ENCODE results near the gene SH3GLB1. TPM values are rescaled to one million over a fixed set of nuclear protein-coding genes. Genes with fewer than 3 reads are reported as not detected.

SH3GLB1 gene
- total RNA-seq, 1 experiment from 2014 or later = 42.4 TPM

DNA sequence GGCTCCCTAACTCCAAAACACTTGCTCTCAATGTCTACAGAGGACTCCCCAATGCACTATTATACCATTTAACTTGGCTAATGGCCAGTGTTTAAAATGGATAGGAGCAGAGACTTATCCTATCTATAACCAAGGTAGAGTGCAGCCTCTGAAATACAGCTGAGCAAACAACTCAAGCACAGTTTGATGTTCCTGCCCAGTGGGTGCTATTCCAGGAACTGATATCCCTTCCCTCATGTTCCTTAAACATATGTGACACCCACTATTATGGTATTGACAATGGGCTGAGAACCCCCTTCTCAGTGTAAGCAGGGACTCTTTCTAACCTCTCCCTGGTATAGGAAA is 51.7 kb downstream of the SH3GLB1 start:
- H3K9ac ChIP-seq (ENCODE audit: low read length) = no peak overlapping the region
- no peaks in the 10 kb centered on the region for H3K79me2 ChIP-seq (ENCODE audit: insufficient read depth, low read length)
- intact Hi-C loops (cut with micrococcal nuclease) = no loop called here
- H3K27me3 ChIP-seq (ENCODE audit: insufficient read depth, low read length) = no peaks in the 10 kb centered on the region
- ChIA-PET POLR2A (no interaction called here), RAD21 (ENCODE audit: low non-redundant PET in 1 of 2, low total read pairs in 2 of 2, uncharacterized antibody in 2 of 2, unreplicated experiment in 2 of 2) (no interaction called here), CTCF (no interaction called here)
- H3K4me3 ChIP-seq (replicated peaks in 1 of 2; ENCODE audit: low read depth in 1 of 2, low read length in 2 of 2) = no peak overlapping the region
- H4K20me1 ChIP-seq (ENCODE audit: insufficient read depth) = no peaks in the 10 kb centered on the region
- H3K9me2 ChIP-seq (ENCODE audit: insufficient read depth) = no peaks in the 10 kb centered on the region
- BruUV-seq (replicated peaks) = no TSS peak
- H3K9me3 ChIP-seq (ENCODE audit: control insufficient read depth in 1 of 2, insufficient read depth in 1 of 2, low read depth in 1 of 2, low read length in 2 of 2) = no peaks in the 10 kb centered on the region
- TF ChIP-seq ZNF274 (IDR thresholded peaks at IDR 0.05; ENCODE audit: low read depth, low read length) (no peak), EZH2 (IDR thresholded peaks at IDR 0.05) (no peak), EGR1 (IDR thresholded peaks at IDR 0.05; ENCODE audit: low read depth) (no peak), ELF1 (IDR thresholded peaks at IDR 0.05; ENCODE audit: borderline replicate concordance, low read depth) (no peak), FOSL1 (IDR thresholded peaks at IDR 0.05; ENCODE audit: low read depth) (no peak), ZFX (IDR thresholded peaks at IDR 0.05) (no peak), CEBPB (IDR thresholded peaks at IDR 0.05; ENCODE audit: low read depth) (no peak), SIN3A (IDR thresholded peaks at IDR 0.05; ENCODE audit: low read depth) (no peak), EZH2phosphoT487 (IDR thresholded peaks at IDR 0.05; ENCODE audit: borderline replicate concordance) (no peak)
- TF ChIP-seq, protein P1, sequence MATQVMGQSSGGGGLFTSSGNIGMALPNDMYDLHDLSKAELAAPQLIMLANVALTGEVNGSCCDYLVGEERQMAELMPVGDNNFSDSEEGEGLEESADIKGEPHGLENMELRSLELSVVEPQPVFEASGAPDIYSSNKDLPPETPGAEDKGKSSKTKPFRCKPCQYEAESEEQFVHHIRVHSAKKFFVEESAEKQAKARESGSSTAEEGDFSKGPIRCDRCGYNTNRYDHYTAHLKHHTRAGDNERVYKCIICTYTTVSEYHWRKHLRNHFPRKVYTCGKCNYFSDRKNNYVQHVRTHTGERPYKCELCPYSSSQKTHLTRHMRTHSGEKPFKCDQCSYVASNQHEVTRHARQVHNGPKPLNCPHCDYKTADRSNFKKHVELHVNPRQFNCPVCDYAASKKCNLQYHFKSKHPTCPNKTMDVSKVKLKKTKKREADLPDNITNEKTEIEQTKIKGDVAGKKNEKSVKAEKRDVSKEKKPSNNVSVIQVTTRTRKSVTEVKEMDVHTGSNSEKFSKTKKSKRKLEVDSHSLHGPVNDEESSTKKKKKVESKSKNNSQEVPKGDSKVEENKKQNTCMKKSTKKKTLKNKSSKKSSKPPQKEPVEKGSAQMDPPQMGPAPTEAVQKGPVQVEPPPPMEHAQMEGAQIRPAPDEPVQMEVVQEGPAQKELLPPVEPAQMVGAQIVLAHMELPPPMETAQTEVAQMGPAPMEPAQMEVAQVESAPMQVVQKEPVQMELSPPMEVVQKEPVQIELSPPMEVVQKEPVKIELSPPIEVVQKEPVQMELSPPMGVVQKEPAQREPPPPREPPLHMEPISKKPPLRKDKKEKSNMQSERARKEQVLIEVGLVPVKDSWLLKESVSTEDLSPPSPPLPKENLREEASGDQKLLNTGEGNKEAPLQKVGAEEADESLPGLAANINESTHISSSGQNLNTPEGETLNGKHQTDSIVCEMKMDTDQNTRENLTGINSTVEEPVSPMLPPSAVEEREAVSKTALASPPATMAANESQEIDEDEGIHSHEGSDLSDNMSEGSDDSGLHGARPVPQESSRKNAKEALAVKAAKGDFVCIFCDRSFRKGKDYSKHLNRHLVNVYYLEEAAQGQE (IDR thresholded peaks at IDR 0.05; ENCODE audit: low read depth) = no peak
- TF ChIP-seq, protein P2, sequence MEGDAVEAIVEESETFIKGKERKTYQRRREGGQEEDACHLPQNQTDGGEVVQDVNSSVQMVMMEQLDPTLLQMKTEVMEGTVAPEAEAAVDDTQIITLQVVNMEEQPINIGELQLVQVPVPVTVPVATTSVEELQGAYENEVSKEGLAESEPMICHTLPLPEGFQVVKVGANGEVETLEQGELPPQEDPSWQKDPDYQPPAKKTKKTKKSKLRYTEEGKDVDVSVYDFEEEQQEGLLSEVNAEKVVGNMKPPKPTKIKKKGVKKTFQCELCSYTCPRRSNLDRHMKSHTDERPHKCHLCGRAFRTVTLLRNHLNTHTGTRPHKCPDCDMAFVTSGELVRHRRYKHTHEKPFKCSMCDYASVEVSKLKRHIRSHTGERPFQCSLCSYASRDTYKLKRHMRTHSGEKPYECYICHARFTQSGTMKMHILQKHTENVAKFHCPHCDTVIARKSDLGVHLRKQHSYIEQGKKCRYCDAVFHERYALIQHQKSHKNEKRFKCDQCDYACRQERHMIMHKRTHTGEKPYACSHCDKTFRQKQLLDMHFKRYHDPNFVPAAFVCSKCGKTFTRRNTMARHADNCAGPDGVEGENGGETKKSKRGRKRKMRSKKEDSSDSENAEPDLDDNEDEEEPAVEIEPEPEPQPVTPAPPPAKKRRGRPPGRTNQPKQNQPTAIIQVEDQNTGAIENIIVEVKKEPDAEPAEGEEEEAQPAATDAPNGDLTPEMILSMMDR (IDR thresholded peaks at IDR 0.05 in 2 of 3, conservative IDR thresholded peaks at IDR 0.05 in 1 of 3; ENCODE audit: borderline replicate concordance in 1 of 3, insufficient read depth in 1 of 3, low read depth in 2 of 3, low read length in 2 of 3) = no peak
- TF ChIP-seq, protein P3, sequence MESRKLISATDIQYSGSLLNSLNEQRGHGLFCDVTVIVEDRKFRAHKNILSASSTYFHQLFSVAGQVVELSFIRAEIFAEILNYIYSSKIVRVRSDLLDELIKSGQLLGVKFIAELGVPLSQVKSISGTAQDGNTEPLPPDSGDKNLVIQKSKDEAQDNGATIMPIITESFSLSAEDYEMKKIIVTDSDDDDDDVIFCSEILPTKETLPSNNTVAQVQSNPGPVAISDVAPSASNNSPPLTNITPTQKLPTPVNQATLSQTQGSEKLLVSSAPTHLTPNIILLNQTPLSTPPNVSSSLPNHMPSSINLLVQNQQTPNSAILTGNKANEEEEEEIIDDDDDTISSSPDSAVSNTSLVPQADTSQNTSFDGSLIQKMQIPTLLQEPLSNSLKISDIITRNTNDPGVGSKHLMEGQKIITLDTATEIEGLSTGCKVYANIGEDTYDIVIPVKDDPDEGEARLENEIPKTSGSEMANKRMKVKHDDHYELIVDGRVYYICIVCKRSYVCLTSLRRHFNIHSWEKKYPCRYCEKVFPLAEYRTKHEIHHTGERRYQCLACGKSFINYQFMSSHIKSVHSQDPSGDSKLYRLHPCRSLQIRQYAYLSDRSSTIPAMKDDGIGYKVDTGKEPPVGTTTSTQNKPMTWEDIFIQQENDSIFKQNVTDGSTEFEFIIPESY (IDR thresholded peaks at IDR 0.05; ENCODE audit: extremely low read depth, insufficient replicate concordance, low read length) = no peak
- TF ChIP-seq, protein P4, sequence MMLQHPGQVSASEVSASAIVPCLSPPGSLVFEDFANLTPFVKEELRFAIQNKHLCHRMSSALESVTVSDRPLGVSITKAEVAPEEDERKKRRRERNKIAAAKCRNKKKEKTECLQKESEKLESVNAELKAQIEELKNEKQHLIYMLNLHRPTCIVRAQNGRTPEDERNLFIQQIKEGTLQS (IDR thresholded peaks at IDR 0.05) = no peak
- TF ChIP-seq, protein P5, sequence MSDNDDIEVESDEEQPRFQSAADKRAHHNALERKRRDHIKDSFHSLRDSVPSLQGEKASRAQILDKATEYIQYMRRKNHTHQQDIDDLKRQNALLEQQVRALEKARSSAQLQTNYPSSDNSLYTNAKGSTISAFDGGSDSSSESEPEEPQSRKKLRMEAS (IDR thresholded peaks at IDR 0.05) = no peak
- H3K4me1 ChIP-seq (ENCODE audit: control insufficient read depth in 1 of 2, insufficient read depth in 2 of 2, low read length in 2 of 2) = no peaks in the 10 kb centered on the region
- no peaks in the 10 kb centered on the region for H3K36me3 ChIP-seq (ENCODE audit: control insufficient read depth in 1 of 2, insufficient read depth in 2 of 2, low read length in 2 of 2)
- no peak for ATAC-seq
- DNase-seq (ENCODE audit: low read depth, low spot score) = no peak
- no peak overlapping the region for H2AFZ ChIP-seq (ENCODE audit: low read depth, low read length, poor library complexity, severe bottlenecking)
- no peak overlapping the region for H3K27ac ChIP-seq (ENCODE audit: low read depth, low read length)
- no peak overlapping the region for H3K4me2 ChIP-seq (ENCODE audit: low read length)
